Prostate gland (tissue), 2 donors: Measurements from ENCODE around the gene LDB2.

Experiments
- POLR2A ChIP-seq: fragments of 450-650 bp; IDR thresholded peaks from one replicate; pipeline ENCODE4 v1.6.1; 2016; ENCODE audit warnings: antibody characterized with exemption, mild to moderate bottlenecking
- POLR2AphosphoS5 ChIP-seq: sonication (generic); formaldehyde crosslinking; IDR thresholded peaks from one replicate; pipeline ENCODE4 v1.6.1; 2017; ENCODE audit warnings: antibody characterized with exemption
- TF ChIP-seq, protein P1 (sequence below), 4 experiments: fragments of 200-600 bp in 2 of 4; fragments of 450-650 bp in 2 of 4; sonication (generic) in 2 of 4; IDR thresholded peaks; 1 replicate in 3 of 4; 2 replicates in 1 of 4; pipeline ENCODE4 v1.5.1; 2016 to 2019; ENCODE audit warnings: antibody characterized with exemption in 4 of 4, mild to moderate bottlenecking in 2 of 4, moderate library complexity in 2 of 4

DNA sequence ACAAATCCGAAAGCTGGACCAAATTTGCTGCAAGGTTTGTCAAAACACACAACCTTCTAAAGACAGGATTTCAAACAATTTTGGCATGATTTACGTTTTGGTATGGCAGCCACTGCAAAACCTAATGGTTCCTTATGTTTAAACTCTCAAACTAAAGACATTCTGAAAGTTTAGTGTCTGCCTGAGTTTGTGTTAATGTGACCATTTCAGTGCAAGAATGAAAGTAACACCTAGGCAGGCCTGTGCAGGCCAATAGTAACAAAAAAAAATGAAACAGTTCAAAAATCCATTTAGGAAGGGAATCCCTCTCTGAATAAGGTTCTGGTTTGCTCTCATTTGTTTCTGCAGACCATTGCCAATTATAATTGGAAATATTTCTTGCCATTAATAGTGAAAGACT is 1.9 kb upstream of the LDB2 start:
- TF ChIP-seq, protein P1, sequence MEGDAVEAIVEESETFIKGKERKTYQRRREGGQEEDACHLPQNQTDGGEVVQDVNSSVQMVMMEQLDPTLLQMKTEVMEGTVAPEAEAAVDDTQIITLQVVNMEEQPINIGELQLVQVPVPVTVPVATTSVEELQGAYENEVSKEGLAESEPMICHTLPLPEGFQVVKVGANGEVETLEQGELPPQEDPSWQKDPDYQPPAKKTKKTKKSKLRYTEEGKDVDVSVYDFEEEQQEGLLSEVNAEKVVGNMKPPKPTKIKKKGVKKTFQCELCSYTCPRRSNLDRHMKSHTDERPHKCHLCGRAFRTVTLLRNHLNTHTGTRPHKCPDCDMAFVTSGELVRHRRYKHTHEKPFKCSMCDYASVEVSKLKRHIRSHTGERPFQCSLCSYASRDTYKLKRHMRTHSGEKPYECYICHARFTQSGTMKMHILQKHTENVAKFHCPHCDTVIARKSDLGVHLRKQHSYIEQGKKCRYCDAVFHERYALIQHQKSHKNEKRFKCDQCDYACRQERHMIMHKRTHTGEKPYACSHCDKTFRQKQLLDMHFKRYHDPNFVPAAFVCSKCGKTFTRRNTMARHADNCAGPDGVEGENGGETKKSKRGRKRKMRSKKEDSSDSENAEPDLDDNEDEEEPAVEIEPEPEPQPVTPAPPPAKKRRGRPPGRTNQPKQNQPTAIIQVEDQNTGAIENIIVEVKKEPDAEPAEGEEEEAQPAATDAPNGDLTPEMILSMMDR (IDR thresholded peaks at IDR 0.05), result no peak
- TF ChIP-seq POLR2A (no peak), POLR2AphosphoS5 (no peak)
